GM18907 (cell line): Measurements from ENCODE around the gene LRP1B.

ENCODE experiments used
- ATAC-seq: cut with Tn5 transposase; IDR thresholded peaks from one replicate; pipeline ENCODE4 v1.9.1; 2021; ENCODE audit warnings: mild to moderate bottlenecking, moderate library complexity; ENCODE audit not compliant: unreplicated experiment

LRP1B gene

DNA sequence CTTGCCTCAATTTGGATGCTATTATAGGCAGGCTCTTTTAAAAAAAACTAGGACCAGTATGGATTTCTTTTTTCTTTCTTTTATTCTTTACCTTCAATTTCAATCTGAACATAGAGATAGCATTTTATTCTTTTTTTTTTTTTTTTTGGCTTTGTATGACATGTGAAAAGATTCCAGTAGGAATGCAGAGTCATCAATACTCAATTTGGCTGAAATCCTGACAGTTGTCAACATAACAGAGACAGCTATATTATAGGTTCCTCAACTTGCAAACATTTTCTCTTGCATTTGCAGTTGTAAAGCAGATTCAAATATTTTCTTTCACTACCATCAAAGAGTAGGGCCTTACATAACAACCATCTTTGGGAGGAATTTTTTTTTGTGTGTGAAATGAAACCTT lies 334.4 kb downstream of the LRP1B start:
- ATAC-seq: no peak

- no peak for ATAC-seq
Observed at GRCh38 chr2:141791521-141791920, 339.3 kb downstream of the LRP1B start.

DNA sequence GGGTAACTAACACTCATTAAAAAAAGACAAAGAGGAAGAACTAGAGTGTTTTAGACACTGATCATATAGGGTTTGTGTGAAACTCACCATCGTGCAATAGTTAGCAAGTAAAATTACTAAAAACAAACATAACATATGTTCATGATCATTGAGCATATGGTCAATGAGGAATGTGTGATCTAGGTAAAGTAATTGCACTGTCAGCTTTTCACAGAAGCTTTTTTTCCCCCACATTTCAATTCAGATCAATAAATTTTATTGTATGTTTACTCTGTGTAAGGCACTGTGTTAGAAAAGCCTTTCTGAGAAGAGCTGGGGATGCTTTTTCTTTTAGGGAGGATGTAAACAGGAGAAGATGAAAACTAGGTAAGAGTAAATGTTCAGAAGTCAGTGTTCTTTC lies 348.2 kb downstream of the LRP1B start:
- ATAC-seq: no peak

DNA sequence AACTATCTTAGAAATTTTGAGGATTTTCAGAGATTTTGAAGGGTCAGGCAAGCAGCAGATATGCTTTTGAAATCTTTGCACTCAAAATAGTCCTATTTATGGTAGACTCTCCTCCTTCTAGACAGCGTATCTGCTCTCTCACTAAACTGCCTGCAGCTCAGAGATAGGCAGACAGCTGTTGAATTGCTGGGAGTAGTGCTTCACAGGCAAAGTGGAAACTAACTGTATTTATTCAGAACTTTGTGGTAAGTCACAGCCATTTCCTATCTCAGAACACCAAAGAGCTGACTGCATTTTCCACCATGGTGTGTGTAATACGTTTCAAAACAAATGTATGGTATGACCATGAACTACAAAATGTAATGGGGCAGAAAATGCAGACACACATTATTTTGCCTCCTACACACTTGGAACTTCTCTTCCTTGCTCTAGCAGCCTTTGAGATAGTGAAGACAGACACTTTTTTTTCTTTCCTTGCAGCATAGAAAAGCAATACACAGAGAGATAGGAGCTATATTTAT lies 352.4 kb downstream of the LRP1B start:
- ATAC-seq: no peak

DNA sequence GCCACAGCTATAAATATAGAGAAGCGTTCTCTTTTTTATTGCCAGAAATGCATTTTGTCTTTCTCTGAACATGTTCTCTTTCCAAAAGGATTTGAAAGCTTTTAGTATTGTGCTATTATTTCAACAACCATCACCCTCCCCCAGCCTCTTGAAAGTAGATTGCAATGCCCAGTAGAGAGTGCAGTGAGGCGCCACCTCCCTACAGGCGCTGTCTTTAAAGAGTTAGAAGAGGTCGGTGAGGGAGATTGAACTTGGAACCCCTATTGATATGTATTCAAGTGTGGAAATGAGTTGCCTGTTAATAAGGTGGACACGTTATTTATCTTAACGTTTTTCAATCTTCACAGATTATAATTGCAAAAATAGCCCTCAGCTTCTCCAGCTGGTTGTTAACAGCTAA lies 360.3 kb downstream of the LRP1B start:
- ATAC-seq: no peak

- ATAC-seq: no peak
Observed at GRCh38 chr2:141767691-141768090, 363.1 kb downstream of the LRP1B start.

GRCh38 chr2:141767051-141767450 lies 363.8 kb downstream of the LRP1B start:
- ATAC-seq: no peak

GRCh38 chr2:141766225-141766624 lies 364.6 kb downstream of the LRP1B start:
- ATAC-seq: no peak

GRCh38 chr2:141748616-141749015 lies 382.2 kb downstream of the LRP1B start:
- no peak for ATAC-seq

- ATAC-seq: no peak
Observed at GRCh38 chr2:141741652-141742051, 389.2 kb downstream of the LRP1B start.

GRCh38 chr2:141737492-141738255 lies 393.1 kb downstream of the LRP1B start:
- no peak for ATAC-seq

DNA sequence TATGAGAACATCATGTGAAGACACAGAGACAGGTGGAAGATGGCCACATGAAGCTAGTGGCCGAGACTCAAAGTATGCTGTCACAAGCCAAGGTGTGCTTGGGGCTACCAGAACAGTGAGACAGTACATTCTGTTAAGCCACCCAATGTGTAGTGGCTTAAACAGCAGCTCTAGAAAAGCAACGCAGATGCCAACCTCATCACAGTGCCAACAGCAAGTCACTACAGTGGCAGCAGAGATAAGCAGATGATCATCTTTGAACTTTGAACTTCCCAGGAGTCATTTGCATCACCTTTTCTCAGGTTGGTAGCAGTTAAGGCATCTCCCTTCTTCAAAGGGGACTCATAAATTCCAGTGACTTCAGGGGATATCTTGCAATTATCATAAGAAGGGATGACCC lies 394.4 kb downstream of the LRP1B start:
- no peak for ATAC-seq

- no peak for ATAC-seq
Observed at GRCh38 chr2:141728886-141729285, 401.9 kb downstream of the LRP1B start.

GRCh38 chr2:141728142-141728541 lies 402.7 kb downstream of the LRP1B start:
- no peak for ATAC-seq

DNA sequence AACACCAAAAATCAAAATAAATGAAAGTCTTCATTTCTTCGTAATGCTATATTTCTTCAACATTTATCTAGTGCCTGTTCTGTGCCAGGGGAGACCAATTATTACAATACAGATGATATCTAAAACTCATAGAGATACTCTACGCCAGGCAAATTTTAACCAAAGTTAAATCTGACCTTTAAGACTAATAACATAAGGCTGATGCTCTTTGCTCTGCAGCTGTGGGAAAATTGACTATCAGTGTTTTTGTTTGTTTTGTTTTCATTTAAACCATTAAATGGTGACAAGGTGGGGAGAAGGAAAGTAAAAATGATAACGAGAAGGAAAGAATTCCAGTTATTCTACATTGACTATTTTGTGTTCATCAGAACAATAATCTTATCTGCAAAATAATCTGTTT lies 406.4 kb downstream of the LRP1B start:
- ATAC-seq: no peak

- ATAC-seq: no peak
Observed at GRCh38 chr2:141723814-141724213, 407.0 kb downstream of the LRP1B start.

- ATAC-seq: no peak
Observed at GRCh38 chr2:141720476-141720875, 410.3 kb downstream of the LRP1B start.

- ATAC-seq: no peak
Observed at GRCh38 chr2:141714496-141714895, 416.3 kb downstream of the LRP1B start.

- no peak for ATAC-seq
Observed at GRCh38 chr2:141711627-141712026, 419.2 kb downstream of the LRP1B start.

GRCh38 chr2:141710589-141711239 lies 420.1 kb downstream of the LRP1B start:
- ATAC-seq: no peak

- ATAC-seq: no peak
Observed at GRCh38 chr2:141709756-141710155, 421.1 kb downstream of the LRP1B start.

DNA sequence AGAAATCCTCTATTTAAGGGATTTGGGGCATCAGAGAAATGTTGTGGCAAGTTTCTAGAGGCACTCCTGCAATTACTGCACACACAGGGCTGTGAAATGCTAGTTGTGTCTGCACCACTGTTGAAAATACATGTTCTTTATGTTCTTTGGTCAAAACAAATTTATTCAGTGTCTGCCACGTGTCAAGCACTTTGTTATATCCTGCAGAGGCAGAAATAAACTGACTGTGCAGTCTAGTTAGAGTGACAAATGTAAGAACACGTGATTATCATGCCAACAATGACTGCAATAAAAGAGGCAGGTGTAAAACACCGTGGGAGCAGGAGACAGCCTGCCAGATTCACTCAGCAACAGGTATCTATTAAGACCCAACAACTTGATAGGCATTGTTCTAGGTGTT lies 423.3 kb downstream of the LRP1B start:
- no peak for ATAC-seq
